ENCODE measurements around the gene HAPLN3.
A peak's percentile ranks its signal among the peaks of the same experiment; 100 is the strongest.
"Not testable (repeated sequence)": the region's sequence is repeated elsewhere in the genome, so short reads cannot be mapped to it uniquely, and the experiment has no call there.

HAPLN3 gene, protein sequence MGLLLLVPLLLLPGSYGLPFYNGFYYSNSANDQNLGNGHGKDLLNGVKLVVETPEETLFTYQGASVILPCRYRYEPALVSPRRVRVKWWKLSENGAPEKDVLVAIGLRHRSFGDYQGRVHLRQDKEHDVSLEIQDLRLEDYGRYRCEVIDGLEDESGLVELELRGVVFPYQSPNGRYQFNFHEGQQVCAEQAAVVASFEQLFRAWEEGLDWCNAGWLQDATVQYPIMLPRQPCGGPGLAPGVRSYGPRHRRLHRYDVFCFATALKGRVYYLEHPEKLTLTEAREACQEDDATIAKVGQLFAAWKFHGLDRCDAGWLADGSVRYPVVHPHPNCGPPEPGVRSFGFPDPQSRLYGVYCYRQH

DNA sequence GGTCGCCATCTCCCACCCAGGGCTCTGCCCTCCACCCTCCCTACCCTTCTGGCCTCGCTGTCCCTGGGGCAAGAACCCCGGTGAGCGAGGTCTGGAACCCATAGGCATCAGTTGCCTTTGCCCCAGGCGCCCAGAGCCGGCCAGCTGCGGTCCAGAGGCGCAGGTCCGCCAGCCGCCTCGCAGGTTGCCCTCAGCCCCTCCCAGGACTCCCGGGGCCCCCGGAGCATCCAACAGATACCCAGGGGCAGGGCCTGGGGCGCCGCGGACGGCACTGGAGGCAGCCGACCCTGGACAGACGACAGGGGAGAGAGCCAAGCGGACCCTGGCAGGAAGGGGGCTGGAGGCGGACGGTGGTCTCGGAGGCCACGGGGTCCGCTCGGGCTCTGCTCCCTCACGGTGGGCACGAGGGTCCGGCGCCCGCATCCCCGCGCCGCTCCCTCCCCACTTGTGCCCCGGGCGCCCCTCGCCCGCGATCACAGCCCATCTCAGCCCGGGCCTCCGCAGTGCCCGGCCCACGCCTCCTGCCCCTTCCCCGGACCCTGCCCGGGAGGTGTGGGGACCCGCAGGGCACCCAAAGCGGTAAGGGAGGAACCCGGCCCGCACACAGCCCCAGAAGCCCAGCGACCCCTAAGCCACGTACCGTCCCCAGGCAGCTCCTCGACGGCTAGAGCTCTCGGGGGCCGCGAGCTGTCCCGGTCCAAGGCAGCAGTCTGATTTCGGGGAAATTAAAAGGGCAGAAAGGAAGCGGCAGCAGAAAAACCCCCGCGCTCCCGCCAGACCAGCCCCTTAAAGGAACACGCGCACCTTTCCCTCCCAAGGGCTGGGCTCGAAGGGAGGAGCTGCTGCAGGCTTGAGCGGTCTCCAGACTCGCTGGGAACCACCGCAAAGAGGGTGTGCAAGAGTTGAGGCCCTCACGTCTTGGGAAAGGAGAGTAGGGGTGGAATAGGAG is at the start of gene HAPLN3:
HAPLN3 (minus strand) TSS at position 726 of the 949 bp plus-strand sequence. CDS start 8,246 bp downstream, outside the sequence.
- Mint-ChIP-seq H3K36me3 (no peaks in the 10 kb centered on the region), H3K27me3 (peaks cover 41% of the 10 kb centered on the region), H3K4me3 (peak within 1 kb of the TSS; percentile 68), H3K27ac (peak within 1 kb of the TSS; percentile 38), H3K4me1 (peaks cover 19% of the 10 kb centered on the region), H3K9me3 (no peaks in the 10 kb centered on the region)
- ATAC-seq: peak; percentile 52

DNA sequence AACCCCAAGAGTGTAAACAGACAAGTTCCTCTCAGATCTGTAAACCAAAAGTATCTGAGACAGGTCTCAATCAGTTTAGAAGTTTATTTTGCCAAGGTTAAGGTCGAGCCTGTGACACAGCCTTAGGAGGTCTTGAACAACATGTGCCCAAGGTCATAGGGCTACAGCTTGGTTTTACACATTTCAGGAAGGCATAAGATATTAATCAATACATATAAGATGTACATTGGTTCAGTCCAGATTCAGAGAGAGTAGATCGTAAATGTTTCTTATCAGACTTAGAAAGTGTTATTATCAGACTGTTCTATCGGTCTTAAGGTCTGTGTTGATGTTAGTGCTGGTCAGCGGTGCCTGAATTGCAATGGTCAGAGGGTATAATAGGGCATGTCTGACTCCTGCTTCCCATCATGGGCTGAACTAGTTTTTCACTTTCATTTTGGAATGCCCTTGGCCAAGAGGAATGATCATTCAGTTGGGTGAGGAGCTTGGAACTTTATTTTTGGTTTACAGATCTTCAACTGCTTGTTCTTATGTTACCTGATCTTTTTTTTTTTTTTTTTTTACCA is 44.8 kb upstream of the HAPLN3 start:
- no peak overlapping the region for H3K27ac Mint-ChIP-seq
- H3K4me1 Mint-ChIP-seq: no peaks in the 10 kb centered on the region
- no peaks in the 10 kb centered on the region for H3K36me3 Mint-ChIP-seq
- H3K9me3 Mint-ChIP-seq: no peaks in the 10 kb centered on the region
- ATAC-seq: no peak
- peaks cover 21% of the 10 kb centered on the region for H3K27me3 Mint-ChIP-seq
- no peak overlapping the region for H3K4me3 Mint-ChIP-seq

DNA sequence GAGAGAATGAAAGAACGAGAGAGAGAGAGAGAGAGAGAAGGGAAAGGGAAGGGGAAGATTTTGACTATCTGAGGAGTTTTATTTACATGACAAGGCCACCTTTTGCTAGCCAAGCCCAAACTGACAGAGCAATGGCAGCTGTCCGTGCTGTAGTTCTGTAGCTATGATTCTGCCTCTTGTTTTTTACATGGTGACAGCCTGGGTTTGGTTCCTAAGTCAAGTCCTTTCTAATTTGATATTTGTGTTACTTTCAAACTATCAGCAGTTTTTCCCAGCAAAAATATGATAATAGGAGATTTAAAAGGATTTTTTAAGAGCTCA is 44.1 kb upstream of the HAPLN3 start:
- ATAC-seq: no peak
- peaks cover 2% of the 10 kb centered on the region for H3K9me3 Mint-ChIP-seq
- peaks cover 27% of the 10 kb centered on the region for H3K27me3 Mint-ChIP-seq
- H3K36me3 Mint-ChIP-seq: no peaks in the 10 kb centered on the region
- no peak overlapping the region for H3K4me3 Mint-ChIP-seq
- no peak overlapping the region for H3K27ac Mint-ChIP-seq
- no peaks in the 10 kb centered on the region for H3K4me1 Mint-ChIP-seq

DNA sequence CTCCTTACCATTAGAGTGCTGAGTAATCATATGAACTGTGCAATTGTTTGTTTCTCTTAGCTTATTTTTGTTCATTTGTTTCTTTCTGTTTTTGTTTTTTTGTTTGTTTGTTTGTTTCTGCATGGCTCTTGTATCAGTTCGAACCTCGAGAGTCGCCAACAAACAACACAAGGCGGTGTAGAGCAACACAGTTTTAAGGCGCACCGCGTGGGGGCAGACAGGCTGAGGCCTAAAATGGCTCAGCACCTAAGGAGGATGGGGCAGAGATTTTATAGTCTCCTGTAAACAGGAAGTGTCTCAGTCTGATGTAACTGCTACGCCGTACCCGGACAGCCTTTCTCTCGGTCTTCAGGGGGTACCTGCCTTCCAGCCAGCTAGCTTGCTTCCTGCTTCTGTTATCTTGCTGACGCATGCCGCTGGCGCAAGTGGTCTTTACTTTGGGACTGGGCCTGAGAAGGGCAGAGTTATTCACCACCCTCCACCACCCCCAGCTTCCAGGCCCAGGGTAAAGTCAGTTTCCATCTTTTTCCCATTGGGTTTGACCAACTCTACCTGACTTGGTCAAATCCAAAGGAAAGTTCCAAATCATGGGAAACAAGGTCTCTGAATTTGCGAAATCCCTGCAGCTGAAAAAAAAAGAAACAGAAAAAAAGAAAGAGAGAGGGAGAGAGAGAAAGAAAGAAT is 43.6 kb upstream of the HAPLN3 start:
- no peaks in the 10 kb centered on the region for H3K36me3 Mint-ChIP-seq
- no peaks in the 10 kb centered on the region for H3K4me1 Mint-ChIP-seq
- peaks cover 30% of the 10 kb centered on the region for H3K27me3 Mint-ChIP-seq
- no peak overlapping the region for H3K4me3 Mint-ChIP-seq
- H3K27ac Mint-ChIP-seq: no peak overlapping the region
- ATAC-seq: no peak
- peaks cover 2% of the 10 kb centered on the region for H3K9me3 Mint-ChIP-seq

DNA sequence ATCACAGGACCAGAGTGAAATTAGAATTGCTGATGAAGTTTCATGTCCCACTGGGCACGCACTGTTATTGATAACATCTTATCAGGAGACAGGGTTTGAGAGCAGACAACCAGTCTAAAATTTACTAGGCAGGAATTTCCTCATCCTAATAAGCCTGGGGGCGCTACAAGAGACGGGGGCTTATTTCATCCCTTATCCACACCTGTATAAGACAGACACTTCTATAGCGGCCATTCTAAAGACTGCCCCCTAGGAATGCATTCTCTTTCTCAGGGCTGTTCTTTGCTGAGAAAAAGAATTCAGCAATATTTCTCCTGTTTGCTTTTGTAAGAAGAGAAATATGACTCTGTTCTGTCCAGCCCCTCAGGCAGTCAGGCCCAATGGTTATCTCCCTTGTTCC is 39.1 kb upstream of the HAPLN3 start:
- not testable (repeated sequence) for H3K9me3 Mint-ChIP-seq, H3K27ac Mint-ChIP-seq, ATAC-seq, H3K4me1 Mint-ChIP-seq, H3K4me3 Mint-ChIP-seq, H3K36me3 Mint-ChIP-seq
- H3K27me3 Mint-ChIP-seq: peaks cover 59% of the 10 kb centered on the region

DNA sequence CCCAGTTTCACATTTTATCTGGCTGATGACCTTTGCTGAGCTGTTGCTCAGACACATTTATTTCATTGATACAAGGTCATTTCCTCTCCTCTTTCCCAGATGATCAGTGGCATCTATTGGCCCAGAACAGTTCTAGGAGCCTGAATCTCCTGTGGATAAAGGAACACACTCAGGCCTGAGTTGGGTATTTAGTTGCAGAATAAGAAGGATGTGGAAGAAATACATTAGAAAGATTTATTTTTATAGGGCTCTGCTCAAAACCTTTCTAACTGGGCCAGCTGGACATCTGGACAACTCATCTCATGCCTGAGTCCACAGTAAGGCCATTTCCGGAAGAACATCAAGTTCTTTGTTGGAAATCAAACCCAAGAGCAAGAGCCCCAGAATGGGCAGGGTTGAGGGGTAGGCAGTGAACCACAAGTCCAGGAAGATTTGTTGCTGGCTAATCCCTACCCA is 37.6 kb upstream of the HAPLN3 start:
- no peak overlapping the region for H3K27ac Mint-ChIP-seq
- H3K27me3 Mint-ChIP-seq: peaks cover 53% of the 10 kb centered on the region
- no peak overlapping the region for H3K4me3 Mint-ChIP-seq
- ATAC-seq: no peak
- peaks cover 6% of the 10 kb centered on the region for H3K9me3 Mint-ChIP-seq
- no peaks in the 10 kb centered on the region for H3K36me3 Mint-ChIP-seq
- no peaks in the 10 kb centered on the region for H3K4me1 Mint-ChIP-seq

DNA sequence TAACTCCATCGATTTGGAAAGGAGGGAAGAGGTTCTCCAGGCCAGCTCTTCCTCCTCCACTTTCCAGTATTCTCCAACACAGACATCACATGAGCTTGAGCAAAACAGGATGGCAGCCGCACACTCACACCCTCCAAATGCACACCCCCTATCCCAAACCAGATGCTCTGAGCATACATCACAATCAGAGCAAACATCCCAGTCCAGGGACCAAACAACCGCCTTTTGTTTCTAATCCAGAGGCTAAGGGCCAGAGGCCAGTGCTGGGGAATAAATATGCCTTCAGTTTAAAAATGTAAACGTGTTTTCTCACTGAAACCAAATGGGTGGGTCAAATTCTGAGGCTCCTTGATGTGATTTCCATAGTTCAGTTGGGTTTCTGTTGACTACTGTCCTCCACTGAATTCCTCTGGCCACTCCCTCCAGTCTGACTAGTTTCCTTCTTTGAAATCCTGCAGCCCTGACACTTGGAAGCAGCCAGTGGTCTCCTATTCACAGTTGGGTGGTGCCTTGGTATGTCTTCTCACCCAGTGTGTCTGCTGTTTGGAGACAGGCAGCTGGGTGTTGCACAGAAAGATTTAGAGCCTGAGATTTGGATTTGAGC is 37.0 kb upstream of the HAPLN3 start:
- Mint-ChIP-seq H3K9me3 (peaks cover 6% of the 10 kb centered on the region), H3K27ac (no peak overlapping the region), H3K4me1 (no peaks in the 10 kb centered on the region), H3K27me3 (peaks cover 53% of the 10 kb centered on the region), H3K4me3 (no peak overlapping the region), H3K36me3 (no peaks in the 10 kb centered on the region)
- ATAC-seq: no peak

DNA sequence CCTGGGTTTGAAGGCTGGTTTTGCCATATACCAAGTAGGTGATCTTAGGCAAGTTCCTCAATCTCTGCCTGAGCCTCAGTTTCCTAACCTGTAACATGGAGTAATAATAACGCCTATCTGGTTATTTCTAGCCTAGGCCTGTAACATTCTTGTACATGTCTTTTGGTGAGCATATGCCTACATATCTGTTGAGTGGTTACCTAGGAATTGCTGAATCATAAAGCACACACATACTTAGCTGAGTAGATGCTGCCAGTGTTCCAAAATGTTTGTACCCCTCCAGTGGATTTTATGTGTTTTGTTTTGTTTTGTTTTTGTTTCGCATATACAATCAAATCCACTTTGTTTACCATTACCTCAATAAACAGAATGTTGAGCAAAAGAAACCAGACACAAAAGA is 35.2 kb upstream of the HAPLN3 start:
- no peak for ATAC-seq
- peaks cover 42% of the 10 kb centered on the region for H3K27me3 Mint-ChIP-seq
- no peaks in the 10 kb centered on the region for H3K4me1 Mint-ChIP-seq

DNA sequence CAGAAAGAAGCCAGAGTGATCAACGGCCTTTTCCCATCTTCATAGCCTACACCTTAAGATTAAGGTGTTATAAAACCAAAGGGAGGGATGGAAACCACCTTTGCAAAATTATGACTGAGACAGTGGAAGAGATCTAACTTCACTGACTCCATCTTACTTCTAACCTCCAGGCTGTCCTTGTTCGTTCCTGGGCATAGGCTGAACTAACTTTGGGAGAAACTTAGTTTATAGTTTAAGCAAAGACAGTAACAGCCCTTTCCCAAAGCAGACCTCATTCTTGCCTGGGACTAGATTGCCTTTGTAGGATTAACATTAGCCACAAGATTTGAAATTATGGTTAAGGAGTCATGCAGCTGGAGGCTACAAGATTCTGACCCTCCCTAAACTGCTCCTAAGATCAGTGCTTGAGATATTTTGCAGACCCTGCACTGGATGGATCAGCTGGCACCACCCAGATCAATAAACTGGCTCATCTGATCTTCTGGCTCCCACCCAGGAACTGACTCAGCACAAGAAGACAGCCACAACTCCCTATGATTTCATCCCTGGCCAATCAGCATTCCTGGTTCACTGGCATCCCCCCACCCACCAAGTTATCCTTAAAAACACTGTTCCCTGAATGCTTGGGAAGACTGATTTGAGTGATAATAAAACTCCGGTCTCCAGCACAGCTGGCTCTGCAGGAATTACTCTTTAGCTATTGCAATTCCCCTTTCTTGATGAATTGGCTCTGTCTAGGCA is 34.2 kb upstream of the HAPLN3 start:
- H3K36me3 Mint-ChIP-seq, ATAC-seq, H3K27ac Mint-ChIP-seq, H3K4me1 Mint-ChIP-seq, H3K9me3 Mint-ChIP-seq, H3K4me3 Mint-ChIP-seq: not testable (repeated sequence)
- H3K27me3 Mint-ChIP-seq: peaks cover 32% of the 10 kb centered on the region

More for the DNA sequence above, 35.2 kb upstream of the HAPLN3 start:
- no peaks in the 10 kb centered on the region for H3K36me3 Mint-ChIP-seq
- H3K27ac Mint-ChIP-seq: no peak overlapping the region
- no peak overlapping the region for H3K4me3 Mint-ChIP-seq
- peaks cover 6% of the 10 kb centered on the region for H3K9me3 Mint-ChIP-seq

DNA sequence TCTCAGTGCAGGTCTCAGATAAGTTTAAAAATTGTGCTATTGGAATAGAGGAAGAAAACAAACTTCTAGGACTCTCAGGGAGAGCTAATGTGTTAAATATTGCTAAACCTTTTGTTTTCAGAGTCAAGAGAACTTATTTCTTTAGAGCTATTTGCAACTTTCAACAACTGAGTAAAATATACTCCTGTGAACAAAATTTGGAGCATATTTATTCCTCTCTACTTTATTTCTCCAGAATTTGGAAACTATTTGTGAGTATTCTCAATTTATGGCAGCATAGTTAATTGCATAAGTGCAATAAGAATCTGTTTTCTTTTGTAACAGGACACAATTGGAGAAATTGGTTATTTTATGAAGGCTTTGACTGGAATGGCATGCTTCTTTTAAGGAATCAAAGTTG is 32.8 kb upstream of the HAPLN3 start:
- not testable (repeated sequence) for H3K9me3 Mint-ChIP-seq

DNA sequence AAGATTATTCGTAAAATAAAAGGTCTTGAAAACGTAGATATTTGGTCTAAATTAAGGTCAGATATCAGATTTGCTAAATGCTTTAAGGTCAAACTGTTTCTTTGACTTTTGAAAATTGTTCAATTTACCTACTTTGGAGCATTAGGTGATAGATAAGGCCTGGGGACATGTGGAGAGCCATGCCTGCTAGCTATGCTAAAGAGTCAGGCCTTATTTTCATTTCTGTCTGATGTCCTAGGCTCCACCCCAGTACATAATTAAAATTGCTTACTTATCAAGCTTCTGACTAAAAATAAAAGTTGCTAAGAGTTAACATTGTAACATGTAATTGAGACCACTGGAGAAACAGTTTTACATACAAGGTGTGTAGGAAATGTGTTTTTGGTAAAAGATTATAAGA is 30.3 kb upstream of the HAPLN3 start:
- not testable (repeated sequence) for H3K27ac Mint-ChIP-seq, H3K4me3 Mint-ChIP-seq, H3K9me3 Mint-ChIP-seq, ATAC-seq, H3K36me3 Mint-ChIP-seq, H3K4me1 Mint-ChIP-seq
- H3K27me3 Mint-ChIP-seq: peaks cover 15% of the 10 kb centered on the region

More for the DNA sequence above, 32.8 kb upstream of the HAPLN3 start:
- ATAC-seq, H3K4me1 Mint-ChIP-seq, H3K27ac Mint-ChIP-seq, H3K4me3 Mint-ChIP-seq, H3K36me3 Mint-ChIP-seq: not testable (repeated sequence)
- H3K27me3 Mint-ChIP-seq: peaks cover 22% of the 10 kb centered on the region

DNA sequence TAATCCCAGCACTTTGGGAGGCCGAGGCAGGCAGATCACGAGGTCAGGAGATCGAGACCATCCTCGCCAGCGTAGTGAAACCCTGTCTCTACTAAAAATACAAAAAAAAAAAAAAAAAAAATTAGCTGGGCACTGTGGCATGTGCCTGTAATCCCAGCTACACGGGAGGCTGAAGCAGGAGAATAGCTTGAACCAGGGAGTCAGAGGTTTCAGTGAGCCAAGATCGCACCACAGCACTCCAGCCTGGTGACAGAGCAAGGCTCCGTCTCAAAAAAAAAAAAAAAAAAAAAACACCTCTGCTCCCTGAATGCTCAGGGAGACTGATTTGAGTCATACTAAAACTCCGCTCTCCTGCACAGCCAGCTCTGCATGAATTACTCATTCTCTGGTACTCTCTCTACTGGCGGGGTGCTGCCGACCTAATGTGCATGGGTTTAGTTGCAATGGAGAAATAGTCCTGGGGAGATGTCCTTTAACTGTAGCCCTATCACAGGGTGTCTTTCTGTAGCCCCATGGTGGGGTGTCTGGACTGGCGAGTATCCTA is 25.6 kb upstream of the HAPLN3 start:
- Mint-ChIP-seq H3K4me1 (peaks cover 11% of the 10 kb centered on the region), H3K27me3 (peaks cover 59% of the 10 kb centered on the region)
- peak; percentile 68 for ATAC-seq
- not testable (repeated sequence) for H3K9me3 Mint-ChIP-seq, H3K4me3 Mint-ChIP-seq, H3K27ac Mint-ChIP-seq, H3K36me3 Mint-ChIP-seq

DNA sequence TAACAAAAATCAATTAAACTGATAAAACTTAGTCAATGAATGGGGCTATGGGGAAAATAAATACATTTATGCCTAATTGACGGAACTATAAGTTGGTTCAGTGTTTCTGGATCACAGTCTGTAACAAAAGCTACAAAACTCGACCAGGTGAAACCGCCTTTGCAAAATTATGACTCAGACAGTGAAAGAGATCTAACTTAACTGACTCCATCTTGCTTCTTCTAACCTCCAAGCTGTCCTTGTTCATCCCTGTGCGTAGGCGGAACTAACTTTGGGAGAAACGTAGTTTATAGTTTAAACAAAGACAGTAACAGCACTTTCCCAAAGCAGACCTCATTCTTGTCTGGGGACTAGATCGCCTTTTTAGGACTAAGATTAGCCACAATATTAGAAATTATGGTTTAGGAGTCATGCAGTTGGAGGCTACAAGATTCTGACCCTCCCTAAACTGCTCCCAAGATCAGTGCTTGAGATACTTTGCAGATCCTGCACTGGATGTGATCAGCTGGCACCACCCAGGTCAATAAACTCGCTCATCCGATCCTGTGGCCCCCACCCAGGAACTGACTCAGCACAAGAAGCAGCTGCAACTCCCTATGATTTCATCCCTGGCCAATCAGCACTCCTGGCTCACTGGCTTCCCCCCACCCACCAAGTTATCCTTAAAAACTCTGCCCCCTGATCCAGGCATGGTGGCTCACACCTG is 25.0 kb upstream of the HAPLN3 start:
- Mint-ChIP-seq H3K4me3 (no peak overlapping the region), H3K9me3 (no peaks in the 10 kb centered on the region), H3K27me3 (peaks cover 60% of the 10 kb centered on the region), H3K4me1 (peaks cover 11% of the 10 kb centered on the region), H3K36me3 (no peaks in the 10 kb centered on the region), H3K27ac (no peak overlapping the region)
- no peak for ATAC-seq
